ENCODE results near the gene ADAMTS2. TPM values are rescaled to one million over a fixed set of nuclear protein-coding genes. Genes with fewer than 3 reads are reported as not detected.

ADAMTS2 gene
- total and polyA plus RNA-seq, 2 donors (not counting 3 experiments of a cell fraction or from before 2014, with no cell fraction given), result not detected

DNA sequence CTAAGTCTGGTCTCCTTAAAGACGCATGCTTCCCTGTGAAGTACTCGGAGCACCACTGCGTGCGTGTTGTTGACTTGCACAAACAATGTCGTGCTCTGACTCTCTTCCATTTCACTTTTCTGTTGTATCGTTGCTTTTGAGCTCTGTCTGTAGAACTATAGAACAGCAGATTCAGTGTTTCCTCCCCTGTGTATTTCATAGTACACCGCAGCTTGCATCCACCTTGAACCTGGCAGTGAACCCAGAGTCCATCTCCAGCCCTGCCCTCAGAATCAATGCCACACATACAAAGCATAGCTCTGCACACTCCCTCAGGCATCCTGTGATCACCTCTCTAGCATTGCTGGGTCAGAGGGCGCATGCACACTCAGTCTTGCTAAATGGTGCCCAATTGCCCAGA is 37.2 kb upstream of the ADAMTS2 start:
- Histone ChIP-seq H3K4me2 (ENCODE audit: insufficient read depth, low read length) (no peak overlapping the region), H3K9me1 (replicated peaks; ENCODE audit: control insufficient read depth, extremely low read depth, insufficient read depth, low read length) (no peaks in the 10 kb centered on the region), H3K27ac (ENCODE audit: insufficient read depth, low read depth, low read length) (no peak overlapping the region), H3K4me3 (replicated peaks in 1 of 3; ENCODE audit: insufficient read depth in 1 of 3, low read depth in 1 of 3, low read length in 3 of 3) (no peak overlapping the region), H2AFZ (ENCODE audit: low read depth, low read length) (no peak overlapping the region), H3K9me3 (replicated peaks; ENCODE audit: control insufficient read depth, insufficient read depth, low read length) (peaks cover 4% of the 10 kb centered on the region), H3K79me2 (ENCODE audit: control insufficient read depth, insufficient read depth, low read length) (no peaks in the 10 kb centered on the region), H3K9ac (replicated peaks; ENCODE audit: extremely low read depth, insufficient read depth, low read length) (no peak overlapping the region), H3K27me3 (ENCODE audit: control insufficient read depth in 2 of 2, insufficient read depth in 2 of 2, low read length in 2 of 2) (no peaks in the 10 kb centered on the region), H3K36me3 (ENCODE audit: control insufficient read depth in 2 of 2, extremely low read depth in 1 of 2, insufficient read depth in 2 of 2, low read length in 2 of 2) (no peaks in the 10 kb centered on the region), H4K20me1 (replicated peaks; ENCODE audit: control insufficient read depth, extremely low read depth, insufficient read depth, low read length) (no peaks in the 10 kb centered on the region), H3K4me1 (ENCODE audit: control insufficient read depth, extremely low read depth, insufficient read depth, low read length) (no peaks in the 10 kb centered on the region)
- FAIRE-seq (no peak), DNase-seq (ENCODE audit: low read depth, low spot score) (no peak)
- intact Hi-C loops (cut with micrococcal nuclease), result no loop called here
- POLR2A ChIA-PET, result no interaction called here
- dilution Hi-C loops (cut with MboI; ENCODE audit: extremely low pct_ligation_motif_present, low sequenced_read_pairs), result no loop called here
- no peak for TF ChIP-seq FOS (IDR thresholded peaks at IDR 0.05; ENCODE audit: borderline replicate concordance, insufficient read depth, low read length)
- no peak for TF ChIP-seq EZH2 (IDR thresholded peaks at IDR 0.05; ENCODE audit: borderline replicate concordance, low read depth, low read length, severe bottlenecking)
- TF ChIP-seq GATA2 (IDR thresholded peaks at IDR 0.05; ENCODE audit: insufficient read depth, insufficient read length, low read depth, low read length), result no peak
- no peak for TF ChIP-seq MAX (IDR thresholded peaks at IDR 0.05; ENCODE audit: insufficient read depth, insufficient read length)
- no peak for TF ChIP-seq POLR2AphosphoS5 (IDR thresholded peaks at IDR 0.05; ENCODE audit: insufficient read depth, low read depth, low read length)
- TF ChIP-seq POLR2A (IDR thresholded peaks at IDR 0.05; ENCODE audit: low read depth, low read length), result no peak
- TF ChIP-seq JUN (IDR thresholded peaks at IDR 0.05; ENCODE audit: borderline replicate concordance, insufficient read depth, insufficient read length, low read depth), result no peak
- no peak for TF ChIP-seq MYC (IDR thresholded peaks at IDR 0.05; ENCODE audit: low read depth, low read length)
- no peak for TF ChIP-seq CTCF (IDR thresholded peaks at IDR 0.05; ENCODE audit: extremely low read depth in 1 of 2, insufficient read depth in 1 of 2, low read depth in 1 of 2, low read length in 2 of 2)
- BruUV-seq (replicated peaks), result no TSS peak
- CTCF ChIA-PET, result no interaction called here
